Activated naive CD8-positive, alpha-beta T cell treated with anti-CD3 and anti-CD28 coated beads, Interleukin-2, amount 10 ng/mL, durations not matched to agents 7 days and 5 days (primary cell): ENCODE data around the gene P2RY11. TPM values are rescaled to one million over a fixed set of nuclear protein-coding genes. Genes with fewer than 3 reads are reported as not detected.

Experiments
- ATAC-seq: fragments of 150-1000 bp; cut with Tn5 transposase; one replicate; pipeline ENCODE4 v1.10.0; 2021; ENCODE audit warnings: low read depth, moderate library complexity
- POLR2A ChIA-PET: fragments of 350-600 bp; sonication (Branson Sonifier 250); formaldehyde crosslinking; loops from one replicate; lab custom pipeline; 2021; ENCODE audit warnings: antibody characterized with exemption; lab: Charles Lee
- DNase-seq: peaks from one replicate; pipeline ENCODE4 v3.0.0; 2021
- H3K27ac Mint-ChIP-seq: one replicate; pipeline ENCODE4 v1.8.0; 2022; ENCODE audit warnings: mild to moderate bottlenecking, mixed read lengths
- H3K27me3 Mint-ChIP-seq: one replicate; pipeline ENCODE4 v1.8.0; 2022; ENCODE audit warnings: mild to moderate bottlenecking, moderate library complexity, mixed read lengths
- H3K36me3 Mint-ChIP-seq: one replicate; pipeline ENCODE4 v1.8.0; 2021; ENCODE audit warnings: mild to moderate bottlenecking, mixed read lengths
- H3K4me1 Mint-ChIP-seq: one replicate; pipeline ENCODE4 v1.8.0; 2021; ENCODE audit warnings: mixed read lengths
- H3K4me3 Mint-ChIP-seq: one replicate; pipeline ENCODE4 v1.8.0; 2022; ENCODE audit warnings: mild to moderate bottlenecking, moderate library complexity, mixed read lengths
- H3K9me3 Mint-ChIP-seq: one replicate; pipeline ENCODE4 v1.8.0; 2021; ENCODE audit warnings: mixed read lengths
- total RNA-seq, 2 experiments: library from RNA; stranded (reverse); gene quantifications; one replicate each; pipeline ENCODE4 v1.2.3, GENCODE V29; 2021

Gene P2RY11
- total RNA-seq, 2 experiments from 2014 or later, result 51.8 to 53.6 TPM

DNA sequence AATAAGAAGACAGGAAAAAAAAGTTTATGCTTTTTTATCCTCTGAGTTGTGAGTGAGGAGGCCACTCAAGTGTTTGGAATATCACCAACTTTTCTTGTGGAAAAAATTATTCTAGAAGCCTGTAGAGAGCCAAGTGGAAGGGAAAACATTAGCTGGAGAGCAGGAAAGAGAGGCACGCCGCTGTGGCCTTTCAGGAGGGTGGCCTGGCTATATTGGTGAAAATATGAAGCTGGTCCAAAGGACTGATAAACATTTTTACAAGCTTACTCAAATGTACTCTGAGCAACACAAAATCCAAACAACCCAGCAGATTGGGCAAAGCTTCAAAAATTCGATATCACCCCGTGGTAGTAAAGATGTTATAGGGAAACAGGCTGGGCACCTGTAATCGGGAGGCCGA, 10.6 kb downstream of the P2RY11 start:
- POLR2A ChIA-PET, result interaction anchor here (0.6 to 1.3 kb wide), 4 partner anchors 18 to 284 kb away, joined by 3 to 4 read pairs (median 4); no protein-coding TSS in a partner anchor
- H3K4me3 Mint-ChIP-seq, result no peak overlapping the region

DNA sequence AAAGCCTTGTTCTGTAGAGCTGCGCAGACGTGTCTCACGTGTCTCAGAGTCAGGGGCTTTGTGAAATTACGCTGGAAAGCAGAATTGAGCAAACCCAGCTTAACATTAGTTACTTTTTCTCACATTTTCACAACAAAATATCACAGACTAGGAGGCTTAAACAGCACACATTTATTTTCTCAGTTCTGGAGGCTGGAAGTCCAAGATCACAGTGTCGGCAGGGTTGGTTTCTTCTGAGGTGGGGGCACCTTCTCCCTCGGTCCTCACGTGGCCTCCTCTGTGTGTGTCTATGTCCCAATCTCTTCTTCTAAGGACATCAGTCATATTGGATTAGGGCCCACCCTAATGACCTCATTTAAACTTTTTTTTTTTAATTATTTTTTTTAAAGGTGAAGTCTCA, 12.9 kb downstream of the P2RY11 start:
- ATAC-seq, result no peak
- no peak overlapping the region for H3K27ac Mint-ChIP-seq

More for the DNA sequence above, 10.6 kb downstream of the P2RY11 start:
- Mint-ChIP-seq H3K36me3 (peaks cover 3% of the 10 kb centered on the region), H3K9me3 (no peaks in the 10 kb centered on the region), H3K4me1 (peaks cover 6% of the 10 kb centered on the region), H3K27me3 (no peaks in the 10 kb centered on the region), H3K27ac (no peak overlapping the region)
- DNase-seq (no peak), ATAC-seq (no peak)

DNA sequence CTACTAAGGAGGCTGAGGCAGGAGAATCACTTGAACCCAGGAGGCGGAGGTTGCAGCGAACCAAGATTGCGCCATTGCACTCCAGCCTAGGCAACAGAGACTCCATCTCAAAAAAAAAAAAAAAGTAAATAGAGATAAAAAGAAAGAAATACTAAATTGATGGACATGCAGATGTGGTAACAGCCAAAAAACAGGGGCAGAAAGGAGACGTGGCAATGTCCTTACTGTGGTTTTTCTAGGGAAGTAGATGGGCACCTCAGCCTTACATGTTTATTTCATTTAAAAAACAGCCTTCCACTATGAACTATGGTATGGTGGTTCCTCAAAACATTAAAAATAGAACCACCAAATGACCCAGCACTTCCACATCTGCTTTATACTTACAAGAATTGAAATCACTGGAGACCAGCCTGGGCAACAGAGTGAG, 14.7 kb downstream of the P2RY11 start:
- POLR2A ChIA-PET, result no interaction called here
- Mint-ChIP-seq H3K9me3 (no peaks in the 10 kb centered on the region), H3K36me3 (peaks cover 14% of the 10 kb centered on the region), H3K27ac (no peak overlapping the region), H3K27me3 (no peaks in the 10 kb centered on the region), H3K4me1 (peaks cover 4% of the 10 kb centered on the region), H3K4me3 (no peak overlapping the region)
- DNase-seq, result no peak
- no peak for ATAC-seq

More for the DNA sequence above, 12.9 kb downstream of the P2RY11 start:
- Mint-ChIP-seq H3K9me3 (no peaks in the 10 kb centered on the region), H3K27me3 (no peaks in the 10 kb centered on the region), H3K4me1 (peaks cover 2% of the 10 kb centered on the region), H3K4me3 (no peak overlapping the region), H3K36me3 (peaks cover 9% of the 10 kb centered on the region)
- no peak for DNase-seq
- POLR2A ChIA-PET, result interaction anchor here (0.9 kb wide), 1 partner anchor 10 kb away, joined by 5 read pairs; no protein-coding TSS in a partner anchor

DNA sequence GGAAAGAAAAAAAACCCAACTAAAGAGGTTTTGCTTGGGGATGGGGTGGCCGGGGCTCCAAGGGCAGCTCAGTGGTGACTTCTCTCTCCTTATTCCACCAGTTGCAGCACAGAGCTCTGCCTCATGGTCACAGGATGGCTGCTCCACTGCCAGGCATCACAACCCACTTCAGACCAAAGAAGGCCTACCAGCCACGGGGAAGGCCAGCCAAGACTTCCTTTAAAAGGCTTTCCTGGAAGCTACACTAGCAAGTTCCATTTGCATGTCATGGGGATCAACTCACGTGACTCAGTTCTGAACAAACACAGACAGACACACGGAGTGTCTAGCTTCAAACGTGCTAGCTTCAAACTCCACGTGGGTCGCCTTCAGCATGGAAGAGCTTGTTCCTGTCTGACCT, 21.4 kb downstream of the P2RY11 start:
- no peaks in the 10 kb centered on the region for H3K27me3 Mint-ChIP-seq
- H3K27ac Mint-ChIP-seq, result no peak overlapping the region
- H3K4me1 Mint-ChIP-seq, result peaks cover 3% of the 10 kb centered on the region
- H3K36me3 Mint-ChIP-seq, result peaks cover 25% of the 10 kb centered on the region
- H3K4me3 Mint-ChIP-seq, result no peak overlapping the region
- POLR2A ChIA-PET, result interaction anchor here (0.5 to 1.3 kb wide), 4 partner anchors 10 to 255 kb away, joined by 3 to 6 read pairs (median 3); no protein-coding TSS in a partner anchor
- ATAC-seq (no peak), DNase-seq (no peak)
- H3K9me3 Mint-ChIP-seq, result no peaks in the 10 kb centered on the region

DNA sequence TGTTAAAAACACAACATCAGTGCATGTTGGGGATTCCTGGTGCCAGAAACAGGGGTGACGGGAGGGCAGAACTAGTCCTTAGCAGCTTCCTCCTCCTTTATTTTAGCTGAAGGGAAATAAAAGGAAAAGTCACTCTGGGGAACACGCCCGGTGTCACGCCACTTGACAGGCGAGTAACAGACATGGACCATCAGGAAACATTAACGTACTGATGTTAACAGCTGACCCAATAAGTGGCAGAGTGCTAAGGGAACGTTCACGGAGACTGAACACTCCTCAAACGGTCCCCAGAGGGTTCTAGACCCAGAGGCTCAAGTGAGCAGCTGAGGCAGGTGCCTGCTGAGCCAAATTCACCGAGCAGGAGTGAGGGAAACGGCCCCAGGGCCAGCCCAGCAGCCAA, 22.1 kb downstream of the P2RY11 start:
- POLR2A ChIA-PET, result interaction anchor here (0.5 to 1.3 kb wide), 4 partner anchors 9 to 254 kb away, joined by 3 to 6 read pairs (median 3); partner anchors contain the start of gene PPAN
- no peak for DNase-seq
- Mint-ChIP-seq H3K27me3 (no peaks in the 10 kb centered on the region), H3K36me3 (peaks cover 22% of the 10 kb centered on the region), H3K27ac (no peak overlapping the region), H3K9me3 (no peaks in the 10 kb centered on the region), H3K4me3 (no peak overlapping the region), H3K4me1 (peaks cover 3% of the 10 kb centered on the region)
- no peak for ATAC-seq

DNA sequence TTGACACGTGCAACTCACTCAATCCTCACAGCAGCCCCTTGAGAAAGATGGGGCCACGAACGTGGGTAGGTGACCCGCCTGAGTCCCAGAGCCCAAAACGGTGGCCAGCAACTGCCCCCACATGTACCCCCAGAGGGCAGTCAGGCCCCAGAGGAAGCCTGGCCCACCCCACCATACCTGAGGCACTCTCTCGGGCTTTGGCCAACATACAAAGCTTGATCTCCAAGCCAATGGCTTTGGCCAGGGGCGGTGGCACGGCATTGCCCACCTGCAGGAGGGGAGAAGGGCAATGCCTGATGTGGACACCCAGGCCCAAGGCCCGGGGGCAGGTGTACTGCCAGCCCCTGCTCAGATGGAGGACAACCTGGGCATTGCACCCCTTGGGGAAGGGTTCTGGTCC, 22.5 kb downstream of the P2RY11 start:
- H3K36me3 Mint-ChIP-seq, result peaks cover 23% of the 10 kb centered on the region
- no peaks in the 10 kb centered on the region for H3K27me3 Mint-ChIP-seq
- no peaks in the 10 kb centered on the region for H3K9me3 Mint-ChIP-seq
- no peak overlapping the region for H3K4me3 Mint-ChIP-seq
- DNase-seq (no peak), ATAC-seq (no peak)
- POLR2A ChIA-PET, result interaction anchor here (1.0 kb wide), 1 partner anchor 28 kb away, joined by 3 read pairs; the partner anchor contains the start of gene PPAN
- H3K27ac Mint-ChIP-seq, result no peak overlapping the region
- H3K4me1 Mint-ChIP-seq, result peaks cover 3% of the 10 kb centered on the region

DNA sequence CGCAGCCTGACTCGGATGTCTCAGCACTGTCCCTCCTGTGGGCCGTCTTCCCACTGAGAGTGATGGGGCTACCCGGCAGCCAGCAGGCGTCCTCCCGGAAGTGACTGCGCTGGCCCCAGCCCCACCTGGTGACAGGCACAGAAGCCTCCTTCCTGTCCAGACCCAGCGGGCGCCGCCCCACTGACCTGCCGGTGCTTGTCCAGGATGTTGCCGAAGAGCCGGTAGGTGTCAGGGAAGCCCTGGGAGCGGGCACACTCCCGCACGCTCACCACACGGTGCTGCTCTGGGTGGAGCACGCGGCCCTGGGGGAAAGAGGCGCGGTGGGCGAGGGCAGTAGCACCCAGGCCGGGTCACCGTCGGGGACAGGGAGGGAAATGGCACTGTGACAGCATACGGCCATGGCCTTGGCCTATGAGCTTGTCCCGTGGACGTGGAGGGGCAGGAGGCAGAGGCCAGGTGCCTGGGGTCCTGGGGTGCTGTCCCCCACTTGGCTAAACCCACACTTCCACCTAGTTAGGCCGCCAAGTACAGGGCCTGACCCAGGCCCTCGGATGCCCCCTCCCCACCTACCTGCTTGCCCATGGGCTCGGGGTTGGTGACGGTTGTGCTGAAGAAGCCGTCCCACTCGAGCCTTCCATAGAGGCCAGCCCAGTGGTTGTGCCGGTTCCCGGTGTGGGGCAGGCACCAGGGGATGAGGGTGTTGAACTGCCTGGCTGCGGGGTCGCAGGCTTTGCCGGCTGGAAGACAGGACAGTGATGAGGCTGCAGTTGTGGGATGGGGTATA, 24.2 kb downstream of the P2RY11 start:
- Mint-ChIP-seq H3K9me3 (no peaks in the 10 kb centered on the region), H3K4me3 (no peak overlapping the region), H3K27ac (peak overlapping the region; percentile 65), H3K4me1 (peaks cover 2% of the 10 kb centered on the region), H3K27me3 (no peaks in the 10 kb centered on the region), H3K36me3 (peaks cover 23% of the 10 kb centered on the region)
- DNase-seq, result no peak
- POLR2A ChIA-PET, result interaction anchor here (1.1 kb wide), 1 partner anchor 13 kb away, joined by 3 read pairs; no protein-coding TSS in a partner anchor
- no peak for ATAC-seq

DNA sequence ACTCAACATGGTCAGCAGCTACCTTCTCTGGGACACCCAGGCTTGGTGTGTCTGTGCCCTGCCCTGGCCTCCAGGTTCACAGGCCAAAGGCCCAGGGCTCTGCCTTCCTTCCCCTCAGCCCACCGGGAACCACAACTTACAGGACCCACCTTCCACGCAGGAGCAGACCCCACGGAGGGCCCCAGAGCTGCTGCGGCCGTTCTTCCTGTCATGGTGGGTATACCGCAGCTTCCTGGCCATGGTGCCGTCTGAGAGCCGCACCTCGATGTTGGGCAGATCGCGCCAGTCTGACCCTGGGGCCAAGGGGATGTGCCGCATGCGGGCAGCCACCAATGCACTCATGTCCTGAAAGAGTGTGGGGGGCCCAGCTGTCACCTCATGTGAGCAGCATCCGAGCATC, 25.4 kb downstream of the P2RY11 start:
- H3K36me3 Mint-ChIP-seq, result peaks cover 21% of the 10 kb centered on the region
- POLR2A ChIA-PET, result no interaction called here
- ATAC-seq, result no peak
- no peak overlapping the region for H3K27ac Mint-ChIP-seq
- no peak for DNase-seq
- no peaks in the 10 kb centered on the region for H3K9me3 Mint-ChIP-seq
- H3K4me1 Mint-ChIP-seq, result peaks cover 5% of the 10 kb centered on the region
- H3K4me3 Mint-ChIP-seq, result no peak overlapping the region
- H3K27me3 Mint-ChIP-seq, result no peaks in the 10 kb centered on the region

DNA sequence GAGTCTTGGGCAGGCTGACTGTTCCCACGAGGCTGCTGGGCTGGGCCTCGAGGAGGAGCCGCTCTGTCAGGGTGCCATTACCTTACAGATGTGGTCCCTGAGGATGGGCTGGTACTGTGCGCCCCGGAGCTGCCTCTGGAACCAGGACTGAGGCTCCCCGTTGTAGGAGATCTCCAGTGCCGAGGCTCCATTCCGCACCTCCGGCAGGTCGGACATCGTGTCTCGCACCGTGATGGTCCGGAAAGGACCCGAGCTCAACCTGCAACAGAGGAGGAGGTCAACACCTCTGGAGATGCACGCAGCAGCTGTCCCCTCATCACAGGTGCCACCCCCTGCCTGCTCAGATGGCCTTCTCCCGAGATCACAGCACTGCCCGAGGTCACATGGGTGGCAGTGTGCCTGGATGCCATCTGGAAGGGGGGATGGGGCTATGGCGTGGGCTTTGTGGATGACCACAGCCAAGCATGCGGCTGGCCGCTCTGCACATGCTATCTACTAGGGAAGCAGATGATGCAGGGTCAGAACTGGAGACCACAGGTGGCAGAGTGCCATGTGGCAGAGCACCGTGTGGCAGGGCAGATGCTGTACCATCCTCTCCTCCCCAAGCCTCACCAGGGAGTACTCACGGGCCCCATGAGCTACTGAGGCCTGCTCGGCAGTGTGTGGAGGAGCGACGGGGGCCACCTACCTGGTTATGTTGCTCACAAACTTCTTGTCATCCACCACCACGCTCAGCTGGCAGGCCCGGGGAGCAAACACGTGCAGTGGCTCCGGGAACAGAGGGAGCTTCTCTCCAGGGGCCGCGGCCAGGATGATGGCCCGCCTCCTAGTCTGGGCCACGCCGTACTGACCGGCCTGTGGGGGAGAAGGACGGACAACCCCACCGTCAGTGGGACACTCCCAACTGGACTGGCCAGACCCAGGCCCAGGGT, 26.5 kb downstream of the P2RY11 start:
- Mint-ChIP-seq H3K27ac (no peak overlapping the region), H3K36me3 (peaks cover 22% of the 10 kb centered on the region), H3K27me3 (no peaks in the 10 kb centered on the region), H3K4me3 (no peak overlapping the region), H3K9me3 (no peaks in the 10 kb centered on the region), H3K4me1 (peaks cover 10% of the 10 kb centered on the region)
- DNase-seq (no peak), ATAC-seq (no peak)
- POLR2A ChIA-PET, result interaction anchor here (1.3 kb wide), 1 partner anchor 56 kb away, joined by 5 read pairs; the partner anchor contains the start of gene DNMT1

DNA sequence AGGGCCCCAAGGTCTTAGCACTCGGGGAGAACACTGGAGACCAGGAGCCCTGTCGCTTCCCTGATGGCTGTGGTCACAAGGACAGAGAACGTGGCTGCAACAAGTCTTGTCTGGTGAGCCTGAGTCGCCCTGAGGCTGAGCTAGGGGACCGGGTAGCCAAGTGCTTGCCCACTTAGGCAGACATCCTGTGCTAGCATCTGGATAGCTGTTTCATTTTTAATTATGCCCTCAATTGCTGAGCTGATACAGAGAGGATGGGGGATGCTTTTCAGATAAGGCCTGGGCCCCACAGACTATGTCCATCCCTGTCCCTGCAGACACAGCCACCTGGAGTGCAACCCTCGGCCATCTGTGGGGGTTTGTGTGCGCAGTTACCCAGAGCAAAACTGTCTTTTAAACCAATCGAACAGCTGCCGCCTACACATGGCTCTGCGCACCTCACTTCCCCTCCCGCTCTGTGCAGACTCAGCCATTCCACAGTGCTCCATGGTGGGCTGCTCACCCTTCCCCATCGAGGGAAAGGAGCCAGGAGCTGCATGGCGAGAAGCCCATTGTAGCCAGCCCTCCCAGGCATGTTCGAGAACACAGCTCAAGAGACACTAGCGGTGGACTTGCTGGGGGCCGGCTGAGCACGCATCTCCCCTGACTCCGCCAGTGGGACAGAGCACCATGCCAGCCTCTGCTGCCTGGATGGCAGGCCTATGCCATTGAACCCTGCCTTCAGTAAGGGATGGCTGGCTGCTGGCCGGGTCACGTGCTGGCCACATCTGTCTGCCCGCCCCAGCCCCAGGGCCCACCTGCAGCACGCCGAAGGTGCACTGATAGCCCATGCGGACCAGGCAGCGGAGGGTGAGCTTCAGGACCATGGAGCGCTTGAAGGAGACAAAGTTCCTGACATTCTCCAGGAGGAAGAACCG, 27.6 kb downstream of the P2RY11 start:
- peak overlapping the region; percentile 60 for H3K27ac Mint-ChIP-seq
- no peaks in the 10 kb centered on the region for H3K9me3 Mint-ChIP-seq
- H3K4me3 Mint-ChIP-seq, result no peak overlapping the region
- H3K36me3 Mint-ChIP-seq, result peaks cover 22% of the 10 kb centered on the region
- H3K4me1 Mint-ChIP-seq, result peaks cover 16% of the 10 kb centered on the region
- ATAC-seq, result no peak
- POLR2A ChIA-PET, result interaction anchor here (1.1 to 1.3 kb wide), 3 partner anchors 17 to 55 kb away, joined by 3 to 5 read pairs (median 3); partner anchors contain the start of gene DNMT1
- H3K27me3 Mint-ChIP-seq, result no peaks in the 10 kb centered on the region
- no peak for DNase-seq

DNA sequence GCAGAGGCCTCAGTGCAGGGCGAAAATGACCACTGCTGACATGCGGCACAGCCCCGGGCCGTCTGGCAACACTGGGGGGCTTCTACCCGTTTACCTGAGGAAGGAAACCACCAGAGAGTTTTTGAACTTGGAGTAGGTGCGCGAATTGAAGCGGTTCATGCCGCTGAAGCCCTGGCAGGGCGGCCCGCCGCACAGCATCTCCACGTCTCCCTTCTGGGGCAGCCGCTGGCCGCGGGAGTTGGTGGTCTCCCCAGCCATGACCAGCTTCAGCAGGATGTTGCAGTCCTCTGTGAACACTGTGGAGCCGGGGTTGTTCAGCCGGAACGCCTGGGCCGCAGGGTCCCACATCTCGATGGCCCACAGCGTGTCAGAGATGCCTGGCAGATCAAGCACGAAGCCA, 28.5 kb downstream of the P2RY11 start:
- Mint-ChIP-seq H3K4me1 (peaks cover 16% of the 10 kb centered on the region), H3K9me3 (no peaks in the 10 kb centered on the region), H3K4me3 (no peak overlapping the region), H3K36me3 (peaks cover 24% of the 10 kb centered on the region), H3K27ac (no peak overlapping the region), H3K27me3 (no peaks in the 10 kb centered on the region)
- DNase-seq, result no peak
- ATAC-seq, result no peak
- POLR2A ChIA-PET, result interaction anchor here (1.1 kb wide), 2 partner anchors 18 to 30 kb away, joined by 3 read pairs; no protein-coding TSS in a partner anchor

DNA sequence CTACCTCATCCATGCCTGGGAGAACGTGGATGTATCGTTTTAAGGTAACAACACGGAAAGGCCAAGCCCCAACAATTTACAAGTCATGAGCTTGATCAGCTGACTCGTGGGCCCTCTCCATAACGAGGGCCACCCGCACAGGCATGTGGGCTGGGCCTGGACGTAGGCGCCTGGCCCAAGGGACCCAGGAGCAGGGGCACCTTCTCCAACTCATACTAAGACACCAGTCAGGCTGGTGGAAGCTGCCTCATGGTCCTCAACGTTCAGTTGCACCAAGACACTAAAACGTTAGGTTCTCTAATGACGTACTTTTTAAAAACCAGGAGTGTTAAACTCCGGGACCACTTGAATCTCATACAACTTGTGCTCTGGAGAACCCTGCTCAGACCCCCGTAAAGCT, 30.0 kb downstream of the P2RY11 start:
- H3K4me3 Mint-ChIP-seq, result no peak overlapping the region
- DNase-seq (no peak), ATAC-seq (no peak)
- H3K4me1 Mint-ChIP-seq, result peaks cover 25% of the 10 kb centered on the region
- no peaks in the 10 kb centered on the region for H3K27me3 Mint-ChIP-seq
- peak overlapping the region; percentile 98 for H3K27ac Mint-ChIP-seq
- POLR2A ChIA-PET, result no interaction called here
- H3K9me3 Mint-ChIP-seq, result no peaks in the 10 kb centered on the region
- peaks cover 36% of the 10 kb centered on the region for H3K36me3 Mint-ChIP-seq
